ENCODE measurements around the gene SPPL2A. TPM values are rescaled to one million over a fixed set of nuclear protein-coding genes. Genes with fewer than 3 reads are reported as not detected.
A peak's percentile ranks its signal among the peaks of the same experiment; 100 is the strongest.

The SPPL2A gene
- total and polyA plus RNA-seq, 2 of the 13 experiments (the other 11 are each of a cell fraction or from before 2014, with no cell fraction given): 80.5 to 105 TPM

GRCh38 chr15:50686469-50687301 is 78.8 kb downstream of the SPPL2A start, which contains the start of gene TRPM7 (continued):
- TF ChIP-seq ZSCAN5A (CRISPR knock-in tag; IDR thresholded peaks at IDR 0.05; ENCODE audit: borderline replicate concordance) (no peak), KLF9 (CRISPR knock-in tag; IDR thresholded peaks at IDR 0.05; ENCODE audit: low read depth) (no peak), ZFY (CRISPR knock-in tag; IDR thresholded peaks at IDR 0.05) (peak; percentile 98), DRAP1 (CRISPR knock-in tag; IDR thresholded peaks at IDR 0.05) (no peak; the same call in 1 of the 2 replicates), ZNF484 (CRISPR knock-in tag; IDR thresholded peaks at IDR 0.05; ENCODE audit: borderline replicate concordance, low read depth) (no peak), RFX3 (CRISPR knock-in tag; IDR thresholded peaks at IDR 0.05) (no peak), ATRX (CRISPR knock-in tag; IDR thresholded peaks at IDR 0.05; ENCODE audit: borderline replicate concordance) (no peak), MTF2 (CRISPR knock-in tag; IDR thresholded peaks at IDR 0.05; ENCODE audit: borderline replicate concordance) (no peak), STAG1 (CRISPR knock-in tag; IDR thresholded peaks at IDR 0.05) (no peak; the same call in 1 of the 2 replicates), SAFB2 (CRISPR knock-in tag; IDR thresholded peaks at IDR 0.05; ENCODE audit: borderline replicate concordance, low read depth) (no peak), NFAT5 (CRISPR knock-in tag; IDR thresholded peaks at IDR 0.05) (peak; percentile 90), ZSCAN21 (CRISPR knock-in tag; IDR thresholded peaks at IDR 0.05; ENCODE audit: borderline replicate concordance) (peak; percentile 54; the same call in 1 of the 2 replicates), KDM6A (CRISPR knock-in tag; IDR thresholded peaks at IDR 0.05; ENCODE audit: low read depth) (no peak), ZNF264 (CRISPR knock-in tag; IDR thresholded peaks at IDR 0.05) (peak; percentile 56; the same call in 1 of the 2 replicates), ZHX2 (IDR thresholded peaks at IDR 0.05; ENCODE audit: low read depth) (no peak; the same call in 1 of the 2 replicates), ZHX2 (CRISPR knock-in tag; IDR thresholded peaks at IDR 0.05; ENCODE audit: borderline replicate concordance) (peak; percentile 77)

Data from HepG2 (cell line).